ENCODE results near the gene LIFR.

The LIFR gene

DNA sequence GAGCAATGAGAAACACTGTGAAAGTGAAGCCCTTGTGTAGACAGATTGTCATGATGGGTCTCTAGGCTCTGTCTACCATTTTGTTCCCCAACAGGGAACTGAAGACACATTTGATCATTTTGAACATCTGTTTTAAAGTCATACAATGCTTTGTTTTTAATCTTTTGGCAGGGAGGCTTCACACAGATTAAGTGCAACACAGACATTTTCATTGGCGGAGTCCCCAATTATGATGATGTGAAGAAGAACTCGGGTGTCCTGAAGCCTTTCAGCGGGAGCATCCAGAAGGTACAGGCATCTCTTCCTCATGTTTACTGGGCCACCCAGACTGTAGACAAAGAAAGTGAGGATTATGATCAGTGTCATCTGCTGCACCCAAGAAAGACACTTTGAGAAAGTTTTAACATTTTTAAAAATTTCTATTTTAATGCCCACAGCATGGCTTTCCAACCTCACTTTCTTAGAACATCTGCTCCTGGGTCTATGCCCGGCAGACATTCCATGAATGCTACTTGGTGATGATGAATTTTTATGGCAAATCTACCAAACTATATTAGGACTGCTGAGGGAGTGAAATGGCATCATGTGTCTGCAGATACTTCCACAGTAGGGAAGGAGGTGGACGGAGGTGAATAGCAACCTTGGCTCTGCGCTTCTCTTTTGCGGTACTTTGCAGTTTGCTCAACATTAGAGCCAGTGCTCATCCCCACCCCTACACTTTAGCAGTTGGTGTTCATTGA, 121.3 kb downstream of the LIFR start:
- no peak for DNase-seq

DNA sequence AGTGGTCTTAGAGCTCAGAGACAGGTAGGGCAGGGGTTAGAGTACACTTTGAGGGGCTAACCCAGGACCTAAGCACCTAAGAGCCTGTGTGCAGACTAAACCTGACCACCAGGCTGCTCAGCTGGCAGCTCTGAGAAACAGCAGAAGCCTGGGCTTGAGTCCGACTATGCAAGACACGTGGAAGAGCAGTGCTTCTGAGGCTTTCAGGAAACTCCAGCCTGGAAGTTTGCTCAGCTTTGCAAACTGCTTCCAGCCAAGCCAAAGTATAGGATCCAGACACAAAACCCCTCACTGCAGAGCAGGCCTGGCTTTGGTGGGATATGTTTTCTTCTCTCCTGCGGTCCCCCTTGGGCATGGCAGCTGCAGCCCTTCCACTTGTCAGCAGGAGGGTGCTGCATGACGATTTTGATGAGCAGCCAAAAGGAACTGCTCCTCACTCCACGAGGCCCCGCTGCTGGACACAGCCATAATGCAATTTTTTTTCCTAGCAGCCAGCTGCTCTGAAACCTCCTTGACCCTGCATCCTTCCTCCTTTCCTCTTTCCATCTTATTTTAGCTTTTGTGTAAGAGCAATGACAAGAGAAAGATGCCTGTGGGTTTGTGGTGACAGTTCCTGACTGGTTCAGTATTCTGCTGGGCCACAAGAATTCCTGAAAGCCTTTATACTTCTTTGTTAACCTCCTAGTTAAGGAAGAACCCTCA, 123.1 kb downstream of the LIFR start:
- peak; percentile 27 for DNase-seq

DNA sequence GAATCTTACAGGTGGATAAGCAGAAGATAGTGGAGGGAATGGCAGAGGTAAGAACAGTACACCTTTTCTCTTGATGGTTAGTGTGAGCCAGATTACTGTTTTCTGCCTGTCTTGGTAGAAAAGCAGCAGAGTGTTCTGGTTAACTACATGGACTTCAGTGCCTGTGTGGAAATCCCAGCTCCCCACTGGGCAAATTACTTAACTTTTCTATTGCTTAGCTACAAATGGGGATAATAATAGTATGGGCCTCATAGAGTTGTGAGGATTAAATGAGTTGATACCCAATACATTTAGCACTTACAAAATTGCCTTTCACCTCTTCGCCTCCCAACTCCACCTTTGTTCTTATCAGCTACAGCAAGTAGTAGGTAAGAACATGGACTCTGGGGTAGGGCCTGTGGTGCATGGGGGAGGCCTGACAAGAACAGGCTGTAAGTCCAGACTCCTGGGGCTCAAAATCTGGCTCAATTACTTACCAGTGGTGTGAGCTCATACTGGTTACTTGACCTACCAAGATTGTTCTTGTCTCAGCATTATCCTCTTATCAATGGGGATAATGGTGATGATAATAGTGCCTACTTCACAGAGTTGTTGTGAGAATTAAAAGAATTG, 125.1 kb downstream of the LIFR start:
- peak; percentile 4 for DNase-seq

DNA sequence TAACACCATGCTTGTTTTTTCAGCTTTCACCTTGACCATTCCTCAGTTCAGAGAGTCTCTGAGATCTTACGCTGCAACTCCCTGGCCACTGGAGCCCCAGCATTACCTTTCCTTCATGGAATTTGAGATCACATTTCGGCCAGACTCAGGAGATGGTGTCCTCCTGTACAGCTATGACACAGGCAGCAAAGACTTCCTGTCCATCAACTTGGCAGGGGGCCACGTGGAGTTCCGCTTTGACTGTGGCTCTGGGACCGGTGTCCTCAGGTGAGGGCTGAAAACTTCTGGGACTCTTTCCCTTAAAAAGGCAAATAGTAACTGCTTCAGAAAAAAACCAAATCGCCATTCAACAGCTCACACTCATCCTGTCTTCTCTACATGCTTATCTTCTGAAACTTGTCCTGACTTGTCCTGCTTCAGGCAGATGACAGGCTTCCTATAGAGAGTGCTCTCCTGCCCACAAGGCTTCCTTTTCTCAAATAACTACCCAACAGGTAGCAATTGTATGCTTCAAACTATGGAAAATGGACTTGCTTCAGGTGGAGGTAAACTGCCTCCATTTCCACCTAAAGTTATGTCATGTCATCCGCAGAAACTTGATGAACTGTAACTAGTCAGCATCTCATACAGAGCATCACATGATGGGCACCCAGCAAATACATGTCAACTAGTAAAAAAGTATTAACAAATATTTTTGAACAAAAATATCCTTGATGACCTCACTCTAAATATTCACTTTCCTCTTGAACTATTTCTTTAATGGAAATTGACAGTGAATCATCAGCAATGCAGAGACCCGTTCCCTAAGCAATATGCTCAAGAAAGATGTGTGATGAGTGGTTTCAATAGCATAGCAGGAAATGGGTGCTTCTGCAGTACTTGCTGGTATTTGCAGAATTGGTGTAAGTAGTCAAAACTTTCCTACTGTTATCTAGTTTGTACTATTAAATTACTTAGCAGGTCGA, 129.2 kb downstream of the LIFR start:
- DNase-seq = peak; percentile 41

DNA sequence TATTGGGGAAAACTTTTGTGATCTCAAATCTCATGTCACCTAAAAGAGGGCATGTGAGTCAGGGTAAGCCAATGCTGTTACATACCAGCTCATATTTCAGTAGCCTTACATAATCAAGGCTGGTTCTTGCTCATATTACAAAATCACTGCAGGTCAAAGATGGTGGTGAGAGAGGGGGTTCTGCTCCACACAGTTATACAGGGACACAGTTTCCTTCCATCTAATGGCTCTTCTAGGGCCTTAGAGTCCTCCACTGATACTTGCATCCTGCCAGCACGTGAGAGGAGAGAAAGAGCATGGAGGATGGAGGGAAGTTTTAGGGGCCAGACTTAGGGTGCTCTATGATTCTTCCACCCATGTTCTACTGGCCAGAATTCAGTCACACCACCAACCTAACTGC, 130.0 kb downstream of the LIFR start:
- DNase-seq = no peak

Data from NCI-H69 (cell line).